ENCODE results near the gene ZNF276.
A peak's percentile ranks its signal among the peaks of the same experiment; 100 is the strongest.
"Not testable (repeated sequence)": the region's sequence is repeated elsewhere in the genome, so short reads cannot be mapped to it uniquely, and the experiment has no call there.

The ZNF276 gene, protein sequence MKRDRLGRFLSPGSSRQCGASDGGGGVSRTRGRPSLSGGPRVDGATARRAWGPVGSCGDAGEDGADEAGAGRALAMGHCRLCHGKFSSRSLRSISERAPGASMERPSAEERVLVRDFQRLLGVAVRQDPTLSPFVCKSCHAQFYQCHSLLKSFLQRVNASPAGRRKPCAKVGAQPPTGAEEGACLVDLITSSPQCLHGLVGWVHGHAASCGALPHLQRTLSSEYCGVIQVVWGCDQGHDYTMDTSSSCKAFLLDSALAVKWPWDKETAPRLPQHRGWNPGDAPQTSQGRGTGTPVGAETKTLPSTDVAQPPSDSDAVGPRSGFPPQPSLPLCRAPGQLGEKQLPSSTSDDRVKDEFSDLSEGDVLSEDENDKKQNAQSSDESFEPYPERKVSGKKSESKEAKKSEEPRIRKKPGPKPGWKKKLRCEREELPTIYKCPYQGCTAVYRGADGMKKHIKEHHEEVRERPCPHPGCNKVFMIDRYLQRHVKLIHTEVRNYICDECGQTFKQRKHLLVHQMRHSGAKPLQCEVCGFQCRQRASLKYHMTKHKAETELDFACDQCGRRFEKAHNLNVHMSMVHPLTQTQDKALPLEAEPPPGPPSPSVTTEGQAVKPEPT

DNA sequence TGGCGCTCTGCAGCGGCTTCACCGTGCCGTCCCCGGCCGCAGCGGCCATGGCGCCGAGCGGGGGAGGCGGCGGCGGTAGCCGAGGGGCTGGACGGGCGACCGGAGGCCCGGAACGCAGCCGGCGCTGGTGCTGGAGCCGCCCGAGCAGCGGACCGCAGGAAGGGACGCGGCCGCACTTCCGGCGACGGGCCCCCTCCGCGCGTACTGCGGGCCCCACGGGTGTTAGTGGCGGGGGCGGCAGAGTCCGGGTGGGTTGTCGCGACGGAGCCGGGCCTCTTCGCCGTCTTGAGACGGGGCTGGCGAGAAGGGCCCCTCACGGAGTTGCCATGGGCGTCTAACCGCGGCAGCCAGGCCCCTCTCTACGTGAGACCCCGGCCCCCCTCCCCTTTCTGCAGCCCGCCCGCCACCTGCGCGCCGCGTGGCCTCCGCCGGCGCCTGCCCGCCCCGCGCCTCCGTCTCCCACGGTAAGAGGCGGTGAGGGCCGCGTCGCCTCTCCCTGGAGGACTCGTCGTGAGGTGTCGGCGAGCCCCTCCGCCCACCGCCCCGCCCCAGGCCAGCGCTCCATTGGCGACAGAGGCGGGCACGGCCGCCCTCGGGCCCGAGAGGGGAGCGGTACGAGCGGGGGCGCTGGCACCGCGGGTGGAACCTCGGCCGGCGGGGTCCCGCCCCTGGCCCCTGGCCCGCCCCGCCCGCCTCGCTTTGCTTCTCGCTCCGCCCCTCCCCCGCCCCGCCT lies at the start of gene ZNF276, which contains the start of gene VPS9D1:
Gene ZNF276 (plus strand): TSS at position 725 of the 733 bp plus-strand sequence. CDS start 104 bp downstream, outside the sequence.
Gene VPS9D1 (minus strand): TSS at position 86 of the 733 bp plus-strand sequence. CDS start 37 bp downstream, at position 49.
- peak; percentile 71 for DNase-seq

DNA sequence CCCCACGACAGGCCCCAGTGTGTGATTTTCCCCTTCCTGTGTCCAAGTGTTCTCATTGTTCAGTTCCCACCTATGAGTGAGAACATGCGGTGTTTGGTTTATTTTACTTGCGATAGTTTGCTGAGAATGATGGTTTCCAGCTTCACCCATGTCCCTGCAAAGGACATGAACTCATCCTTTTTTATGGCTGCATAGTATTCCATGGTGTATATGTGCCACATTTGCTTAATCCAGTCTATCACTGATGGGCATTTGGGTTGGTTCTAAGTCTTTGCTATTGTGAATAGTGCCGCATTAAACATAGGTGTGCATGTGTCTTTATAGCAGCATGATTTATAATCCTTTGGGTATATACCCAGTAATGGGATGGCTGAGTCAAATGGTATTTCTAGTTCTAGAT lies 49.8 kb upstream of the ZNF276 start:
- DNase-seq = not testable (repeated sequence)

DNA sequence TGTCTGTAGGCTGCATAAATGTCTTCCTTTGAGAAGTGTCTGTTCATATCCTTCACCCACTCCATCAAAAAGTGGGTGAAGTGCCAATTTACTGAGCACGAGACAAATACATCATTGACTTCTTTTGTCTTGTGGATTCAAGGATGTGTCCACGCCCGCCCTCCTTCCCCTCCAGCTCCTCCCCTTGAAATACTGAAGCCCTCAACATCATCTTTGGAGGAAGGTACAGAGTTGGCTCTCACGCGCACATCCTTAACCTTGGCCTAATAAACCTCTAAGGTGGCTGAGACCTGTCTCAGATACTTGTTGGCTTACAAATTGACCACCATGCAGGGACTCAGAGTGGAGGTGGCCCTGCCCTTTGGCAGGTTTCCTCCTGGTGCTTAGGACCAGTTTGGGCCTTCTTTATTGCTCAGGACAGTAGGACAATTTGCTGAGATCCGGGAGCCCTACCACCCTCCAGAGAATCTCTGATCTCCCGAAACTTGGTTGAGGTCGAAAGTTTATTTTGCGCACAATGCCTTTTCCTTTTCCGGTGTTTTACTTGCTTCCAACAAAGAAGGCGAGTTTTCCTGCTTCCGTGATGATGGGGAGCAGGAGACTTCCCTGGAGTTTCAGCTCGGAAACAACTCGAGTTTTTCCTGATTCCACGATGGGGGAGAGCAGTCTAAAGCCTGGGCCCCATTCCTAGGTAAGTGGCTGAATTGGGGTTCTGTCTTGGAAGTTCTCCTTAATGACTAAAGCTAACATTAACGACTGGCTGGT lies 49.0 kb upstream of the ZNF276 start:
- no peak for DNase-seq

DNA sequence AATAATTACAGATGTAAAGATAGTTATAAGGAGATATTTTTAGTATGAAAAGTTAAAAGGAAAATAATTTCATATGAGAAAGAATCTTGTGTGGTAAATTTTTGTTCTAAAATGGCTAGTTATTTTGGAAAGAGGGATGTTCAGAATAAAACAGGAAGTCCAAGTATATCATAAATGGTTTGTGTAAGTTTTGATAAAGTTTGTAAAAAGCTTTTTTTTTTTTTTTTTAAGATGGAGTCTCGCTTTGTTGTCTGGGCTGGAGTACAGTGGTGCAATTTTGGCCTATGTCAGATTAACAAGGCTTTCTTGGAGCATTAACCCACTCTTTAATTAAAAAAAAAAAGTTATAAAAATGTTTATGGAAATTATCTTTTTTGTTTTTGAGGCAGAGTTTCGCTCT lies 43.1 kb upstream of the ZNF276 start:
- no peak for DNase-seq

DNA sequence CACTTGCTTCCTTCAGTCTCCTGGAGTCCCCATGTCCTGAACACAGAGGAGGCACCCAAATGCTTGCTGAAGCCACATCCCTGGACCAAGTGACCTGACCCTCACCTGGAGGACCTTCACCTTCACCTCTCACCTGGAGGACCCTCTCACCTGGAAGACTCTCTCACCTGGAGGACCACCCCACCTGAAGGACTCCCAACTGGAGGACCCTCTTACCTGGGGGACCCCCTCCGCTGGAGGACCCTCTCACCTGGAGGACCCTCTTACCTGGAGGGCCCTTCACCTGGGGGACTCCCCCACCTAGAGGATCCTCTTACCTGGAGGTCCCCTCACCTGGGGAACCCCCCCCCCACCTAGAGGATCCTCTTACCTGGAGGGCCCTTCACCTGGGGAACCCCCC lies 35.4 kb upstream of the ZNF276 start:
- DNase-seq = no peak

DNA sequence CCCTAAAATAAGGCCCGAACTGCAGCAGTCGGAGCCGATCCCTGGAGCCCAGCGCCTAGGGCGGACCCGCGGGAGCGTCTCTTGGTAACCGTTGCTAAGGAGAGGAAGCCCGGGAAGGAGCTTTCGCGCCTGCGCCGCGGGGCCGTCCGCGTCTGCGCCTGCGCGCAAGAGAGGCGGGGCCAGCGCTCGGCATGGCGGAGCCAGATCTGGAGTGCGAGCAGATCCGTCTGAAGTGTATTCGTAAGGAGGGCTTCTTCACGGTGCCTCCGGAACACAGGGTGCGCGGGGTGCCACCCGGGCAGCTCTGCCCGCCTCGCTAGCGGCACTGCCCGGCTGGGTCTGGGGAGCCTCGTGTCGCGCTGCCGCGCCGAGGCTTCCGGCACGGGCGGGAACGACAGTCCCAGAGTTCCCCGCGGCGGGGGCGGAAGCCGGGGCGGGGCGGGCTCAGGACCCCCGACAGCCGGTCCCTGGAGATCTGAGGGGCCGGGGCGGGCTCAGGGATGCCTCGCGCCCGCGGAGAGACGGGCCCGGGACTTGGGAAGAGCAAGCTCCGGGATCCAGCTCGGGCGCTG lies 34.7 kb upstream of the ZNF276 start, which contains the start of gene CDK10:
Gene CDK10 (plus strand): TSS at position 170 of the 572 bp plus-strand sequence. CDS start 22 bp downstream, at position 192.
- peak; percentile 85 for DNase-seq

DNA sequence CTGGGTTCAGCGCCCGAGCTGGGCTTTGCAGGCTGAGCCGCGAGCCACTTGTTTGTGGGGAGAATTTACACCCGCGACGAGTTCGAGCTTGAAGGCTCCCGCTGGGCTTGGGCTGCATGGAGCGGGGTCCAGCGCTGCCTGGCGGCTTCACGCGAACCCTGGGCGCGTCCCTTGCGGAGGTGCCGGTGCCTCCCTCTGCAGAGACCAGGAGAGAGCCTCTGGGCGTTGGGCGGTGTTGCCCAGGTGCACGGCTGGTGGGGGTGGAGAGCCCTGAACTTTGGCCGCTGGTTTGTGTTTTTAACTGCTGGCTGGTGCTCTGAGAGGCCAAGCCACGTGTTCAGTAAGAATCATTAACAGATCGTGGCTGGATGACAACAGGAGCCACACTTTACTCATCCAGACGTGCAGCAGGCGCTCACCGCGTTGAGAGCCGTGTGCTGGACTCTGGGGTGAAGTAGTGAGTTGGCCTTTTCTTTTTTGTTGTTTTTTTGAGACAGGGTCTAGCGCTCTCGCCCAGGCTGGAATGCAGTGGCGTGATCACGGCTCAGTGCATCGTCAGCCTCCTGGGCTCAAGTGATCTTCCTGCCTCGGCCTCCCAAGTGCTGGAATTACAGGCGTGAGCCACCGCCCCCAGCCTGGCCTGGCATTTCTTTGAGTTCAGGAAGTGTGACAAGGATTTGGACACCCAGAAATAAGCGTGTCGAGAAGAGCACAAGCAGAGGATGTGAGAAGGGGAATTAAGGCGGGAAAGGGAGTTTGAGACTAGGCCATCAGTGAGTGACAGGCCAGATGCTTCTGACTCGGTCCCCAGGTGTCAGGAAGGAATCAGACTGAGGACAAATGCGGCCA lies 34.0 kb upstream of the ZNF276 start:
- peak; percentile 26 for DNase-seq

DNA sequence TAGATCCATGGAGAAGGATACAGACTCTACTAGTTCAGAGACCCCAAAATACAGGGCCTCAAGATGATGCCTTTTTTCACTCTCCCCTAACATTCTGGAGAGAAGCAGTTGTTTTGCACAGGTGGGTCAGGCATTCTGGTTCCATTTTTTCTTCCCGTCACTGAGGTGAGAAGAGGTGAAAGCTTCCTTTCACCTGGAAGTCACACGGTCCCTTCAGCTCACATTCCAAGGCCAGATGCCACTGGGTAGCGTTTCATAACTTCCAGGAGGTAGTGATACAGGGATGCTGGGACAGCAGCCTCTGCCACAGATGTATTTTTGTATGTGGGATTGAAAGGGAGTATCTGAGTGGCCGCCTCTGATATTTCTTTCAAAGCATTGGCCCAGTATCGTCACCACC lies 32.9 kb upstream of the ZNF276 start:
- DNase-seq = no peak

DNA sequence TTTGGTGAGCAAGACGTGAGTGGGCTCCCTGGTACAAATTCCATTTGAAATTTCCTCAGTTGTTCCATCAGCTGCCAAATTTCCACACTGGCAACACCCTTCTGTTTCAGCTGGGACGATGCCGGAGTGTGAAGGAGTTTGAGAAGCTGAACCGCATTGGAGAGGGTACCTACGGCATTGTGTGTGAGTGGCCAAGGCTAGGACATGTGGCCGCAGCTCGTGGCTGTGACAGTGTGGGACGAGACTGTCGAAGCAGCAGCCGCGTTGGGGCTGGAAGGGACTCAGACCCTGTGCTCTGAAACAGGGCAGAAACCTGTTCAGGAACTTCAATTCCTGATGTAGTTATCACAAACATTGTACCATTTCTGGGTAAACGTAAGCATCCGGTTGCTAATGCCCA lies 32.2 kb upstream of the ZNF276 start:
- no peak for DNase-seq

DNA sequence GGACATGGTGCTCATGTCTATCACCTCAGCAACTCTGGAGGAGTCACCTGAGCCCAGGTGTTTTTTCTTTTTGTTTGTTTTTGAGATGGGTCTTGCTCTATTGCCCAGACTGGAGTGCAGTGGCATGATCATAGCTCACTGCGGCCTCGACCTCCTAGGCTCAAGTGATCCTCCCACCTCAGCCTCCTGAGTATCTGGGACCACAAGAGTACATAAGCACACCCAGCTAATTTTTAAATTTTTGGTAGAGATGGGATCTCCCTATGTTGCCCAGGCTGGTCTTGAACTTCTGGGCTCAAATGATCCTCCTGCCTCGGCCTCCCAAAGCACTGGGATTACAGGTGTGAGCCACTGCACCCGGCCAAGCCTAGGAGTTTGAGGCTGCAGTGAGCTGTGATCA lies 31.7 kb upstream of the ZNF276 start:
- DNase-seq = not testable (repeated sequence)

DNA sequence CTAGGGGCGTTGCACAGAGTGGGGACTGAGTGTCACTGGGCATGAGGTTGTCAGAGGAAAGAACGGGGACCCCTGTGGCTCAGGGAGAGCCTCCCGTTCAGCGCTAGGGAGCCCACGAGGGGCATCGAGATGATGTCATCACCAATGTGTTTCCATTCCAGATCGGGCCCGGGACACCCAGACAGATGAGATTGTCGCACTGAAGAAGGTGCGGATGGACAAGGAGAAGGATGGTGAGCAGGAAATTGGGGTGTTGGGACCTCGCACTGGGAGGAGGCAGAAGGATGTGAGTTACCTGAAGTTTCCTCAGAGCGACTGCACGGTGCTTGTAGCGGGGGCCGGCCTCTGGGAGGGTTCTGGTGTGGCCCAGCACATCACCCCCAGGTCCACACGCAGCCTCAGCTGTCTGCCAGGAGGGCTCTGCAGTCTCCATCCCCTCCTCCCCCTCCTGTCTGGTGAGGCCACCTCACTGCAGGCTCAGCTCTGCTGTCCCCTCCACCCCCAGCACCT lies 30.9 kb upstream of the ZNF276 start:
- DNase-seq = no peak

DNA sequence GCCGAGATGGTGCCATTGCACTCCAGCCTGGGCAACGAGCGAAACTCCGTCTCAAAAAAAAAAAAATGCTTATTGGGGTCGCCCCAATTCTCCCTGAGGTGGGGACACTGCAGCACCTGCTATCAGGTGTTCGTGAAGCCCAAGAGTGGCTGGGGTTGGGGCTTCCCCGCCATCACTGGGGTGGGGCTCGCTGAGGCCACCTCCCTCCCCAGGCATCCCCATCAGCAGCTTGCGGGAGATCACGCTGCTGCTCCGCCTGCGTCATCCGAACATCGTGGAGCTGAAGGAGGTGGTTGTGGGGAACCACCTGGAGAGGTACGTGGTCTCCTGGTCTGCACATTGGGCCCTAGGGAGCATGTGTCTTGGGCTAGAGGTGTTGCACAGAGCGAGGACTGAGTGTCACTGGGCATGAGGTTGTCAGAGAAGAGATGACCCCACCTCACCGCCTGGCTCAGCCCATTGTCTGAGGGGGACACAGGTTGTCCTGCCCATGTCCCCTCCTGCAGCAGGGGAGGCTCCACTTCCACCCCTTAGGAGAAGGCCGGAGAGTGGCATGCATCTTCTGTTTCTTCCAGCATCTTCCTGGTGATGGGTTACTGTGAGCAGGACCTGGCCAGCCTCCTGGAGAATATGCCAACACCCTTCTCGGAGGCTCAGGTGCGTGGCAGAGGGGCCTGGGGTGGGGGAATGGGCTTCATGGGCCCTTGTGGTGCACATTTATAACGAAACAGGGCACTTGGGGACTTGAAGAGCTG lies 29.9 kb upstream of the ZNF276 start:
- no peak for DNase-seq

DNA sequence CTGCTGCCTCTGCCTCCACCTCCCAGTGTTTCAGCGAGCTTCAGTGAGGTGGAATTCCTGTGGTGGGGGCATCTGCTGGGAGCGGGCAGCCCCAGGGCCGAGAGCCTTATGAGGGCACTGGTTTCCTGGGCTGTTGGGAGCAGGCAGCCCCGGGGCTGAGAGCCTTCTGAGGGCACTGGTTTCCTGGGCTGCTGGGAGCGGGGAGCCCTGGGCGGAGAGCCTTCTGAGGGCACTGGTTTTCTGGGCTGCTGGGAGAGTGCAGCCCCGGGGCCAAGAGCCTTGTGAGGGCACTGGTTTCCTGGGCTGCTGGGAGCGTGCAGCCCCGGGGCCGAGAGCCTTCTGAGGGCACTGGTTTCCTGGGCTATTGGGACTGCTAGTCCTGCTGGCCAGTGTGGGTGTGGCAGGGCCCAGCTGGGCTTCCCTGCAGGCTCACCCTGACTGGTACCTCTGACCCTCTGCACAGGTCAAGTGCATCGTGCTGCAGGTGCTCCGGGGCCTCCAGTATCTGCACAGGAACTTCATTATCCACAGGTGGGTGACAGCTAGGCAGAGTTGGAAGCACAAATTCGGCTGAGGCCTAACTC lies 29.3 kb upstream of the ZNF276 start:
- DNase-seq = no peak

DNA sequence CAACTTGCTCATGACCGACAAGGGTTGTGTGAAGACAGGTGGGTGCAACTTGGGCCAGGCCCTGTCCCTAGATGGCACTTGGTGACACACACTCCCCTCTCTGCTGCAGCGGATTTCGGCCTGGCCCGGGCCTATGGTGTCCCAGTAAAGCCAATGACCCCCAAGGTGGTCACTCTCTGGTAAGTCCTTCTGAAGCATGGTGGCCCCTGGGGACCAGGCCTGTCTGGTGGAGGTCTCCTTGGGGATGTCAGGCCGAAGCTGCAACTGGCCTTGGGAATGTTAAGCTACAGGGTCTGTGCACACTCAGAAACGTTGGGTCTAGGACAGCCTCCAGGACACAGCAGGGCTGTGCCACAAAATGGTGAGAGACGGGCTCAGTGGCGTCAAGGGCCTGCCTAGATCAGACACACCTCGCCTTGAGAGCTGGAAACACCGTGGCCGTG lies 28.0 kb upstream of the ZNF276 start:
- no peak for DNase-seq

DNA sequence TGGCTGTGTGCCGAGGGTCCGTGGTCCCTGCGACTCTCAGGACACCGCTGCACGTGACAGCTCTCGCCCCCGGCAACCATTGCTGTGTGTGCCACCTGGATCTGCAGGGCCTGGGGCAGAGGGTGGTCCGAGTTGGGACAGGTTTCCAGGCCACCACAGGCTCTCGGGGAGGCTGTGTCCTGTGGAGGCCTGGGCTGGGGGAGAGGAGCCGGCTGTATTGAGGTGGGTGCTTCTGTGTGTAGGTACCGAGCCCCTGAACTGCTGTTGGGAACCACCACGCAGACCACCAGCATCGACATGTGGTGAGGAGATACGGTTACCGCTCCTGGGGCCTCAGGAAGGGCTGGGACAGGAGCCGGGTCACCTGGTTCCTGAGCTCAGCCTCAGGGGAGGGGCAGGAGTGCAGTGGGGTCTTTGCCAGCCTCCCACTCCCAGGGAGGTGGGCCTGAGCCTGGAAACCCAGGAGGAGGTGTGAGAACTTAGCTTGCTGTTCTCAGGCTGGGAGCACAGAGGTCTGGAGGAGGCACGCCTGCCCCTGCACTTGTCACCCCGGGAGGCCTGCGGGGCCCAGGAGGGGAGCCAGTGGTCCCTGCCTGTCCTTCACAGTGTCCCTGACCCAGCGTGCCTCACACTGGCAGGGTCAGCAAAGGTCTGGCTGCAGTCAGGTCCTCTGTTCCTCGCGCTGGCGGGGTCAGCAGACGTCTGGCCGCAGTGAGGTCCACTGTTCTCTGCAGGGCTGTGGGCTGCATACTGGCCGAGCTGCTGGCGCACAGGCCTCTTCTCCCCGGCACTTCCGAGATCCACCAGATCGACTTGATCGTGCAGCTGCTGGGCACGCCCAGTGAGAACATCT lies 27.2 kb upstream of the ZNF276 start:
- DNase-seq = no peak

DNA sequence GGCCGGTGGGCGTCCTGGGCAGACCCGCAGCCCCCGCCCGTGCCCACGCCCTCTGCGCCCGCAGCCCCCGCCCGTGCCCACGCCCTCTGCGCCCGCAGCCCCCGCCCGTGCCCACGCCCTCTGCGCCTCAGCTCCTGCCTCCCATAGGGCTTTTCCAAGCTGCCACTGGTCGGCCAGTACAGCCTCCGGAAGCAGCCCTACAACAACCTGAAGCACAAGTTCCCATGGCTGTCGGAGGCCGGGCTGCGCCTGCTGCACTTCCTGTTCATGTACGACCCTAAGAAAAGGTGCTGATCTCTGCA lies 26.6 kb upstream of the ZNF276 start:
- not testable (repeated sequence) for DNase-seq

DNA sequence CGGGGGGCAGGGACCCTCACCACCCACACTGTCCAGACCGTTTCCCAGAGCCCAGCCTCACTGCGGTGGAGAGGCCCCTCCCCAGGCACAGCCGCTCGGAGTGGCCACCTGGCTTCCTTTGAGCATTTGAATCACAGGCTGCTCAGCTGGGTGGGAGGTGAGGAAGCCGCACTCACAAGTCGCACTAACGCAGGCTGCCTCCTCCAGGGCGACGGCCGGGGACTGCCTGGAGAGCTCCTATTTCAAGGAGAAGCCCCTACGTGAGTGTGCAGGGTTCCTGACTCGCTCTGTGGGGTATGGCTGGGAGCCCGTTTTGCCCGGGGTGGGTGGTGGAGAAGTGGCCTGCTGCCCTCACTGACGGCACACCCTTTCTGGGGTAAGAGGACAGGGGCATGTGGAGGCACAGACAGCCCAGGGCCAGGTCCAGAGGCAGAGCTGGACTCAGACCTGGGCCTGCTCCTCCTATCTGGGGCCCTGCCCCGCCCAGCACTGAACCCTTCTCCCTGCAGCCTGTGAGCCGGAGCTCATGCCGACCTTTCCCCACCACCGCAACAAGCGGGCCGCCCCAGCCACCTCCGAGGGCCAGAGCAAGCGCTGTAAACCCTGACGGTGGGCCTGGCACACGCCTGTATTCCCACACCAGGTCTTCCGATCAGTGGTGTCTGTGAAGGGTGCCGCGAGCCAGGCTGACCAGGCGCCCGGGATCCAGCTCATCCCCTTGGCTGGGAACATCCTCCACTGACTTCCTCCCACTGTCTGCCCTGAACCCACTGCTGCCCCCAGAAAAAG lies 26.1 kb upstream of the ZNF276 start:
- DNase-seq = no peak
